MG63 (cell line): Measurements from ENCODE around the gene LASP1. TPM values are rescaled to one million over a fixed set of nuclear protein-coding genes. Genes with fewer than 3 reads are reported as not detected.

ENCODE experiments used
- DNase-seq: peaks from one replicate; pipeline ENCODE4 v3.0.0-alpha.2; 2020
- H3K27me3 ChIP-seq: fragments of 250-450 bp; sonication (Bioruptor Pico); 2 replicates; pipeline ENCODE4 v1.5.1; 2020; ENCODE audit warnings: mild to moderate bottlenecking, moderate library complexity
- H3K36me3 ChIP-seq: fragments of 250-450 bp; sonication (Bioruptor Pico); 2 replicates; pipeline ENCODE4 v1.5.1; 2020; ENCODE audit warnings: mild to moderate bottlenecking, moderate library complexity
- H3K4me3 ChIP-seq: fragments of 250-450 bp; sonication (Bioruptor Pico); 2 replicates; pipeline ENCODE4 v1.5.1; 2020; ENCODE audit warnings: mild to moderate bottlenecking, moderate library complexity
- H3K9me3 ChIP-seq: fragments of 250-450 bp; sonication (Bioruptor Pico); 2 replicates; pipeline ENCODE4 v1.5.1; 2020; ENCODE audit warnings: mild to moderate bottlenecking, moderate library complexity
- total RNA-seq: library from RNA; depleted of rRNA; stranded (reverse); fragments of >200 nt; shearing (Covaris generic); gene quantifications from 2 replicates; pipeline ENCODE4 v1.2.3, GENCODE V29; 2014; ENCODE audit warnings: low replicate concordance

Gene LASP1
- total RNA-seq, 1 experiment from 2014 or later: 323 TPM

- H3K9me3 ChIP-seq: no peaks in the 10 kb centered on the region
- no peaks in the 10 kb centered on the region for H3K27me3 ChIP-seq
- no peak overlapping the region for H3K4me3 ChIP-seq
- peak; percentile 47 for DNase-seq
- H3K36me3 ChIP-seq: peaks cover 92% of the 10 kb centered on the region
These were observed 11.8 kb downstream of the LASP1 start for GRCh38 chr17:38881600-38882191.

- Histone ChIP-seq H3K27me3 (no peaks in the 10 kb centered on the region), H3K9me3 (no peaks in the 10 kb centered on the region), H3K36me3 (peaks cover 93% of the 10 kb centered on the region), H3K4me3 (no peak overlapping the region)
- no peak for DNase-seq
These were observed 13.0 kb downstream of the LASP1 start for GRCh38 chr17:38882870-38883269.

- no peak for DNase-seq
- peaks cover 93% of the 10 kb centered on the region for H3K36me3 ChIP-seq
- no peak overlapping the region for H3K4me3 ChIP-seq
- H3K27me3 ChIP-seq: no peaks in the 10 kb centered on the region
- no peaks in the 10 kb centered on the region for H3K9me3 ChIP-seq
These were observed 14.0 kb downstream of the LASP1 start for GRCh38 chr17:38883592-38884526.

DNA sequence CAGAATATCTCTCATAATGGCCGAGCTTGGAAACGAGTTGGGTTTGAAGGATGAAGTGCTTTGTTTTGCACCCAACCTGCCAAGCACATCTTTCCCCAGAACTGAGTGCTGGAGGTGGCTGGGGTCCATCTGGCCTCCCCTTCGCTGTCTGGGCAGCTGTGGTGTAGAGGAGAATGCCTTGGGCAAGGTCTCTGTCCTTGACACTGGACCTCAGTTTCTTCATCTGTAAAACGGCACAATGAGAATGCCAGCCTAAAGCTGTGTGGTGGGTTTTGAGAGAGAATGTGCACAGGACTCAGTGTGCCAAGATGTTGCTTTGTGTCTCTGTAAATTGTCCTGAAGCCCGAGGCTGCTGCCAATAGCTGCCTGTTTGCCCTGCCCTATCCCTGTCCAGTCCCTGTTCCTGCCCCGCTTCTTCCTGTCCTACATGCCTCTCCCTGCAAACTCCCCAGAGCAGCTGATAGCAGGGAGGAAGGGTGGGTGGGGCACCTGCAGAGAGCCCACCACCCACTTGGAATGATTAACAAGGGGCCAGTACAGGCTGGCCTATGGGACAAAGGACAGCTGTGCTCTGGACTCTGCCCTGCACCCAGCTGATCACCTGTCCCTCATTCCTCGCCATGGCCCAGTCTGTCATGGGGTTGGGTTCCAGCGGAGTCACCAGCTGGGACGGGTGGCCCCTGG is 15.3 kb downstream of the LASP1 start:
- H3K27me3 ChIP-seq: no peaks in the 10 kb centered on the region
- no peak overlapping the region for H3K4me3 ChIP-seq
- no peaks in the 10 kb centered on the region for H3K9me3 ChIP-seq
- peaks cover 96% of the 10 kb centered on the region for H3K36me3 ChIP-seq
- DNase-seq: no peak

GRCh38 chr17:38885728-38886642 is 16.1 kb downstream of the LASP1 start:
- Histone ChIP-seq H3K27me3 (no peaks in the 10 kb centered on the region), H3K36me3 (peaks cover 96% of the 10 kb centered on the region)
- DNase-seq: no peak

DNA sequence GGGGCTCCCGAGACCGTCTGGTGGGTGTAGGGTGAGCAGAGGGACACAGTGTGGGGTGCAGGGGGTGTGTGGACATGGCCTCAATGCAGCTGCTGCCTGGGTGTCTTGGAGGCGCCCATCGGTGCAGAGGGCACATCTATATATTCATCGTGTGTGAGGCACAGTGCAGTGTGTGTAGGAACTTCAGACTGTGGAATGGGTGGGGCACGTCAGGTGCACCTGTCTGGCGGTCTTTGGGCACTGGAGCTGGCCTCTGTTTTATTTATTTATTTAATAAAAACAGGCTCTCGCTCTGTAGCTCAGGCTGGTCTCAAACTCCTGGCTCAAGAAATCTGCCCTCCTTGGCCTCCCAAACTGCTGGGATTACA is 16.8 kb downstream of the LASP1 start:
- Histone ChIP-seq H3K27me3 (no peaks in the 10 kb centered on the region), H3K9me3 (no peaks in the 10 kb centered on the region), H3K4me3 (no peak overlapping the region), H3K36me3 (peaks cover 96% of the 10 kb centered on the region)
- no peak for DNase-seq

More at GRCh38 chr17:38885728-38886642, 16.1 kb downstream of the LASP1 start:
- Histone ChIP-seq H3K9me3 (no peaks in the 10 kb centered on the region), H3K4me3 (no peak overlapping the region)

DNA sequence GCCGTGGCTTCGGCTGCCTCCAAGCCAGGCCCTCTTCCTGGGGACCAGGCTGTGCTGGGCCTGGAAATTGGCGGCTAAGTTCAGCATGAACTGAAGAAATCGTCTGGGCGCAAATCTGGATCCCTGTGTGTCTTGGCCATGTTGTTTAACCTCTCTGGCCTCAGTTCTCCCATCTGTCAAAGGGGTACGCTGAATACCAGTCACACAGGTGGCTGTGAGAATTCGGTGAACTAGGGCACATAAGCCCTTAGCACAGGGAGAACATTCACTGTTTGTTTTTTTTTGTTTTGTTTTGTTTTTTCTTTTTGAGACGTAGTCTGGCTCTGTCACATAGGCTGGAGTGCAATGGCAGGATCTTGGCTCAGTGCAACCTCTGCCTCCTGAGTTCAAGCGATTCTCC is 19.0 kb downstream of the LASP1 start:
- DNase-seq: no peak
- Histone ChIP-seq H3K36me3 (peaks cover 94% of the 10 kb centered on the region), H3K27me3 (no peaks in the 10 kb centered on the region), H3K4me3 (no peak overlapping the region), H3K9me3 (no peaks in the 10 kb centered on the region)

DNA sequence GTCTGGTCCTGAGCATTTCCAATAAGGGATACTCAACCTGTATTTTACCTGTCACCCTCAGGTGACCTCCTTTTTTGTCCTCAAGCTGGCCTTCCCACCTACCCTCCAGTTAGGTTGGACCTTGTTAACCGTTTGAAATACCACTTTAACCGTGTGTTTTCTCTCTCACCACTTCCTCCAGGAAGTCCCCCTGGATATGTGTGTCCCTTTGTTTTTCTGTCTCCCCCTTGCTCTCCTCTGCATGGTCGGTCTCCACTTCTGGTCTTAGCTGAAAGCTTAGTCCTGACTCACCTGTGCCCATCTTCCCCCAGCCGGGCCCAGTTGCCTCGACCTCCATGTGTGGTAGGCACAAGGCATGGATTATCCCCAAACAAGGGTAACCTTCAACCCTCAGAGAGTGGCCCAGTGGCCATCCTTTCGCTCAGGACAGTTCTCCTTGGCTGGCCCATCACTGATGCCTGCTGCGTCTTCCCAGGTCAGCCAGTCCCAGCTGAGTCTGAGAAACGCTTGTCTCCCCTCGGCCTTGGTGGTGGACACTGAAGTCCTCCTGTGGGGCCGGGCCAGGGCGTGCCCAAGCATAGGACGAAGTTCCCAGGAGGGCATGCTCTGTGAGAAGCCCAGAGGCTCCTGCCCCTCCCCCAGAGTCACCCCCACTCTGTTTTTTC is 20.0 kb downstream of the LASP1 start:
- no peak for DNase-seq
- H3K9me3 ChIP-seq: no peaks in the 10 kb centered on the region
- peaks cover 96% of the 10 kb centered on the region for H3K36me3 ChIP-seq
- H3K27me3 ChIP-seq: no peaks in the 10 kb centered on the region
- no peak overlapping the region for H3K4me3 ChIP-seq

DNA sequence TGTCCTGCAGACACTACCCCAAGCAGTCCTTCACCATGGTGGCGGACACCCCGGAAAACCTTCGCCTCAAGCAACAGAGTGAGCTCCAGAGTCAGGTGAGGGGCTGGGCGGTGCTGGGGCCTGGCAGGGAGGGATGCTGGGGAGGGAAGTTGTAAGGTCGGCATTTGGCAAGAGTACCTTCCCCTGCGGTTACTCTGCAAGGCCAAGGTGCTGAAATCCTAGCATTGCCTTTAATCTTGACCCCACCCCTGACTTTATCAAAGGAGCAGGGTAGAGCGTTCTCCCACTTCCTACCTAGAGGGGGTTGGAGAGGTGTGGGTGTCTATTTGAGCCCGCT is 20.5 kb downstream of the LASP1 start:
- Histone ChIP-seq H3K4me3 (no peak overlapping the region), H3K36me3 (peaks cover 94% of the 10 kb centered on the region), H3K9me3 (no peaks in the 10 kb centered on the region), H3K27me3 (no peaks in the 10 kb centered on the region)
- DNase-seq: no peak

- Histone ChIP-seq H3K27me3 (no peaks in the 10 kb centered on the region), H3K36me3 (peaks cover 94% of the 10 kb centered on the region), H3K4me3 (no peak overlapping the region), H3K9me3 (no peaks in the 10 kb centered on the region)
- no peak for DNase-seq
These were observed 21.6 kb downstream of the LASP1 start for GRCh38 chr17:38891441-38891840.

GRCh38 chr17:38892083-38892482 is 22.2 kb downstream of the LASP1 start:
- Histone ChIP-seq H3K4me3 (no peak overlapping the region), H3K36me3 (peaks cover 94% of the 10 kb centered on the region), H3K9me3 (no peaks in the 10 kb centered on the region), H3K27me3 (no peaks in the 10 kb centered on the region)
- DNase-seq: no peak

DNA sequence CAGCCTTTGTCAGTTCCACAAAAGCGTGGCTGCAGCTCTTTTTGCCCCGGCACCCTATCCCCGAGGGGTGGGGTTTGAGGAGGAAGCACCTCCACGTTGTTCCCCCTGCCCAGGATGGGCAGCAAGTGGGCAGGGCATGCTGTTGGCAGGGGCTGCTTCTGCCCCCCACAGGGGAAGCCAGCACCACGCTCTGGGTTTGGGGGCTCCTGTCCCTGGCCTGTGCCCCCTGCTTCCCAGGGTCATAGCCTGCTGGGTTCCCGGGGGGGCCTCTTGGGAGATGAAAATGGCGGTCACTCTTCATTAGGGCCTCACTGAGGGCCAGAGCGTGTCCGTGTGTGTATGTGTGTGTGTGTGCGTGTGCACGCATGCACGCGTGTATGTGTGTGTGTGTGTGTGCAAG is 22.8 kb downstream of the LASP1 start:
- H3K9me3 ChIP-seq: no peaks in the 10 kb centered on the region
- H3K4me3 ChIP-seq: no peak overlapping the region
- no peaks in the 10 kb centered on the region for H3K27me3 ChIP-seq
- peaks cover 94% of the 10 kb centered on the region for H3K36me3 ChIP-seq
- DNase-seq: no peak

DNA sequence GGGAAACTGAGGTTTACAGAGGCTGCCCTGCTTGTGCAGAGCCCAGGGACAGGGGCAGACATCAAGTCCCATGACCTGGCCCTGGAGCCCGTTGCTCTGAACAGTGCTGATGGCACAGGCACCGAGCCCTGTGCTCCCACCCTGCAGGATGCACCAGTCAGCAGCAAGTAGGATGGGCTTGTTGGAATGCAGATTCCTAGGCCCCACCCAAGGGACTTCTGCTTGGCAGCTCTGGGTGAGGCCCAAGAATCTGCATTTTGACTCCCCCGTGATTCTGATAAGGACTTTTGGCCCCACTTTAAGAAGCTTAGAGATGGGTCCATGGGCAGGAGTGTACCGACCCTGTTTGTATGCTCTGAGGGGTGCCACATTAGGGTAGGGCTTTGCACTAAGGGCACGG is 23.3 kb downstream of the LASP1 start:
- DNase-seq: no peak
- Histone ChIP-seq H3K36me3 (peaks cover 94% of the 10 kb centered on the region), H3K9me3 (no peaks in the 10 kb centered on the region), H3K27me3 (no peaks in the 10 kb centered on the region), H3K4me3 (no peak overlapping the region)

DNA sequence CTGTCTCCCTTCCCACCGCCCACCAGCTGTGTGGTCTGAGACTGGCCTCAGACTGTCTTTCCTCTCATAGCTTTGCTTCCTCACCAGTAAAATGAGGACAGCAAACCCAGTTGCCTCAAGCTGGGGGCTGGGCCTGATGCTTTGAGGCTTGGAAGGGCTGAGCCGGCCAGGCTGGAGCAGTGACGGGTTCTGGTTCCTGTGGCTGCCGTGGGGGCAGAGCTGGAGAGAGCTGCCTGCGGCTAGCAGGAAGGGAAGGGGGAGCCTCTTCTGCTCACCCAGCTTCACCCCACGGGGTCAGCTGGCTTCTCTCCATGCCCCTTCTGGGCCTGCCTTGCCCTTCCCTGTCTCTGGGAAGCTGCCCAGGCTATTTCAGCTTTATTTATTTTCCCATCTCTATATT is 23.7 kb downstream of the LASP1 start:
- Histone ChIP-seq H3K36me3 (peaks cover 94% of the 10 kb centered on the region), H3K9me3 (no peaks in the 10 kb centered on the region), H3K4me3 (no peak overlapping the region), H3K27me3 (no peaks in the 10 kb centered on the region)
- no peak for DNase-seq

DNA sequence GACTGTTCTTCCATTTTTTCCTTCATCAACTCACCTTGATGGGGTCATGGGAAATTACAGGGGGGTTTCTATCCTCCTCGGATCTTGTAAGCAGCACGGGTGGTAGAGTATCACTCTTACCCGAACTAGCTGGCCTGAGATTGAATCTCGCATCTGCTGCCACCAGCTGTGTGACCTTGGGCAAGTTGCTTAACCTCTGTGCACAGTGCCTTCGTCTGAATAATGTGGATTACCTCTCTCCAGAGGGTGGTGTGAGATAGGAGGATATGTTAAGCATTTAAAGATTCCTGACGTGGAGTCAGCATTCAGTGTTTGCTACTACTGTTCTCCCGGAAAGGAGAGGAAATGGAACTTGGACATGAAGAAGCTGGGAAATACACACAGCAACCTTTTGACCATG is 24.4 kb downstream of the LASP1 start:
- DNase-seq: no peak
- Histone ChIP-seq H3K36me3 (peaks cover 94% of the 10 kb centered on the region), H3K4me3 (no peak overlapping the region), H3K9me3 (no peaks in the 10 kb centered on the region), H3K27me3 (no peaks in the 10 kb centered on the region)

- Histone ChIP-seq H3K4me3 (no peak overlapping the region), H3K27me3 (no peaks in the 10 kb centered on the region), H3K36me3 (peaks cover 89% of the 10 kb centered on the region), H3K9me3 (no peaks in the 10 kb centered on the region)
- no peak for DNase-seq
These were observed 26.6 kb downstream of the LASP1 start for GRCh38 chr17:38896346-38896954.
